Pancreas (tissue), 10 donors: ENCODE results near the gene FBXO36. TPM values are rescaled to one million over a fixed set of nuclear protein-coding genes. Genes with fewer than 3 reads are reported as not detected.

Experiments
- ATAC-seq, 4 donors: fragments of 200-7000 bp; cut with Tn5 transposase; one replicate each; pipeline versions ENCODE4 v1.8.0 to v1.9.1; 2020; ENCODE audit warnings: mild to moderate bottlenecking in 4 of 4, moderate library complexity in 4 of 4
- DNase-seq, 6 donors: peaks; one replicate each; pipeline ENCODE4 v3.0.0-alpha.2; 2020
- FAIRE-seq: peaks from 2 replicates; lab custom pipeline; 2012; peaks lifted over from hg19 to GRCh38; lab: Jason Lieb, UNC
- H3K27ac ChIP-seq, 4 donors: fragments of 200-600 bp; sonication (generic); 1 replicate in 3 of 4; 2 replicates in 1 of 4; pipeline versions ENCODE4 v1.5.0 to v1.8.0; 2020
- H3K27me3 ChIP-seq, 4 donors: fragments of 200-600 bp; one replicate each; pipeline ENCODE4 v1.8.0; 2021
- H3K36me3 ChIP-seq, 3 donors: fragments of 200-600 bp; sonication (generic) in 1 of 3; one replicate each; pipeline versions ENCODE4 v1.5.0 to v1.8.0; 2020 to 2021
- H3K4me1 ChIP-seq, 3 donors: fragments of 200-600 bp; one replicate each; pipeline ENCODE4 v1.8.0; 2021
- H3K4me3 ChIP-seq, 4 donors: fragments of 200-600 bp; sonication (generic) in 2 of 4; one replicate each; pipeline versions ENCODE4 v1.5.0 to v1.8.0; 2020 to 2021
- H3K9me3 ChIP-seq, 4 donors: fragments of 200-600 bp; one replicate each; pipeline ENCODE4 v1.8.0; 2021
- CTCF ChIP-seq, 4 donors: fragments of 200-600 bp; sonication (generic) in 3 of 4; IDR thresholded peaks; one replicate each; pipeline versions ENCODE4 v1.5.0 to v1.8.0; 2021; ENCODE audit warnings: antibody characterized with exemption in 4 of 4
- WGBS, 2 donors: extraction: QIAGEN DNeasy Blood & Tissue Kit; methylation state at CpG; one replicate each; pipeline ENCODE4 v1.1.7; 2013; 5-methylcytosine and 5-hydroxymethylcytosine counted together
- intact Hi-C, 3 donors: fragments of 100-400 bp; cut with DNase I; formaldehyde crosslinking; loops; one replicate each; pipeline versions ENCODE4 v1.11.1 to v1.14.2; 2022
- polyA plus RNA-seq, 2 donors: library from polyadenylated mRNA; stranded (reverse); fragments of 200-250 nt; gene quantifications; one replicate each; pipeline ENCODE4 v1.2.3, GENCODE V29; 2013
- total RNA-seq, 6 donors: library from RNA; stranded (reverse); fragmentation: NEBNext Ultra II Directional in 4 of 6; extraction: Animal tissue kit (Norgen Biotek cat#: 25700) in 4 of 6; gene quantifications; one replicate each; pipeline versions ENCODE4 v1.2.1 to v1.2.4, GENCODE V29; 2021 to 2023
- donor health status: healthy with polysubstance abuse.
- donor health status: DM: no; HTN: no; CAD: no; lungs with moderate emphysema.
- donor health status: DM: no; HTN: no; CAD: no.
- donor health status: control.
- donor health status: control.
- donor health status: Bipolar disorder and iron deficiency.
- donor health status: DM: yes; HTN: yes; CAD: no.
- donor health status: DM: no; HTN: no; CAD: no.
- donor health status: DM: no; HTN: no; CAD: no.
- donor health status: DM: yes; HTN: yes; CAD: no.

FBXO36 gene
- total and polyA plus RNA-seq, 8 donors: 0.84 to 1.8 (median 1.2) TPM

GRCh38 chr2:229879191-229879950 lies 42.9 kb upstream of the FBXO36 start:
- peaks cover 0 to 14% (median 0%) of the 10 kb centered on the region in 3 donors for H3K36me3 ChIP-seq
- WGBS, 2 donors: 87 to 91% methylated on average over 6 of the region's 6 CpGs

DNA sequence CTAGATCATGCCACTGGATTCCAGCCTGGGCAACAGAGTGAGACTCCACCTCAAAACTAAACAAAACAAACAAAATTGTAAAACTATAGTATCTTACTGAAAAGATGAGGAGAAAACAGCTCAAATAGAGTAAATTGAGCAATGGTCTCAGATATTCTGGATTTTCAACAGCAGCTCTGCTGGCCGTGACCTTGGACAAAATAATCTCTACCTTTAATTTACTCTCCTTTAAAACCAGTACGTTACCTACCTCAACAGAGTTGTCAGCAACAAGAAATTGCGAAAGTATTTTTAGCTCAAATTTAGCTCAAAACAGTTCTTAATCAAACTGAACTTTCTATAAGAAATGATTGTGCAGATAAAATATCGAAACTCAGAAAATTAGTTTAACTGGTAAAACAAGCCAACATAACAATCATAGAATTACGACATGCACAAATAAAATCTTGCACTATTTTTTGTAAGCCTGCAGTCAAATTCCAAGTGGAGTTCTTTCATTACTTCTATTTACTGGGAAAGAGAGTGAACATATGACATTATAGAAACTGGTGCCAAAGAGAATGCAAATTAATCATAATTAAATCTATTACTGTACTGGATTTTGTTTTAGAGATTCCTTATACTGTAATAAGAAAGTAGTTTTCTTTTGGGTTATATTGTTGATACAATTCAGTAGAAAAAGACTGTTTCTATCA lies 41.3 kb upstream of the FBXO36 start:
- intact Hi-C loops: no loop called here
- H3K27ac ChIP-seq: no peak overlapping the region
- peaks cover 0 to 14% (median 0%) of the 10 kb centered on the region in 3 donors for H3K36me3 ChIP-seq
- TF ChIP-seq CTCF (IDR thresholded peaks at IDR 0.05): no peak
- ATAC-seq (no peak), FAIRE-seq (no peak), DNase-seq (no peak)
- H3K4me1 ChIP-seq: peaks cover 0 to 17% (median 8%) of the 10 kb centered on the region in 3 donors
- H3K27me3 ChIP-seq: no peaks in the 10 kb centered on the region
- 30 to 34% methylated on average over 5 of the region's 5 CpGs for WGBS, 2 donors
- H3K4me3 ChIP-seq: no peak overlapping the region
- H3K9me3 ChIP-seq: no peaks in the 10 kb centered on the region

More at GRCh38 chr2:229879191-229879950, 42.9 kb upstream of the FBXO36 start:
- Histone ChIP-seq H3K27me3 (no peaks in the 10 kb centered on the region), H3K27ac (no peak overlapping the region), H3K4me3 (no peak overlapping the region), H3K4me1 (peaks cover 0 to 17% (median 0%) of the 10 kb centered on the region in 3 donors), H3K9me3 (no peaks in the 10 kb centered on the region)
- FAIRE-seq (no peak), DNase-seq (no peak), ATAC-seq (no peak)
- no peak for TF ChIP-seq CTCF (IDR thresholded peaks at IDR 0.05)
- intact Hi-C loops: no loop called here

- Histone ChIP-seq H3K9me3 (no peaks in the 10 kb centered on the region), H3K36me3 (peaks cover 0 to 11% (median 0%) of the 10 kb centered on the region in 3 donors), H3K4me1 (peaks cover 0 to 18% (median 8%) of the 10 kb centered on the region in 3 donors), H3K4me3 (no peak overlapping the region), H3K27me3 (no peaks in the 10 kb centered on the region), H3K27ac (no peak overlapping the region)
- FAIRE-seq: no peak
- ATAC-seq: no peak
- intact Hi-C loops: no loop called here
- WGBS, 2 donors: 54 to 70% methylated on average over 2 of the region's 2 CpGs
- no peak for TF ChIP-seq CTCF (IDR thresholded peaks at IDR 0.05)
- no peak for DNase-seq
Measured at GRCh38 chr2:229882583-229882982, 39.7 kb upstream of the FBXO36 start.

- H3K27me3 ChIP-seq: no peaks in the 10 kb centered on the region
- H3K27ac ChIP-seq: no peak overlapping the region
- ATAC-seq: peak; percentile 22 to 48 (median 36)
- H3K36me3 ChIP-seq: no peaks in the 10 kb centered on the region
- no peak for TF ChIP-seq CTCF (IDR thresholded peaks at IDR 0.05)
- no peak for DNase-seq
- H3K4me3 ChIP-seq: no peak overlapping the region
- no peaks in the 10 kb centered on the region for H3K9me3 ChIP-seq
- intact Hi-C loops: no loop called here
- peaks cover 0 to 27% (median 8%) of the 10 kb centered on the region in 3 donors for H3K4me1 ChIP-seq
- WGBS, 2 donors: 54% methylated on average over 5 of the region's 5 CpGs
- no peak for FAIRE-seq
Measured at GRCh38 chr2:229884775-229885699, 37.3 kb upstream of the FBXO36 start.
